MCF 10A (cell line): ENCODE data around the gene LUZP2. TPM values are rescaled to one million over a fixed set of nuclear protein-coding genes. Genes with fewer than 3 reads are reported as not detected.

Experiments
- BruUV-seq: library from RNA; stranded (reverse); fragments of 400-500 nt; replicated peaks from 2 replicates; lab custom pipeline; 2021; lab: Mats Ljungman, UMichigan
- CTCF ChIA-PET: fragments of 300-600 bp; sonication (Branson Sonifier 250); formaldehyde crosslinking; extraction: SDS; loops from one replicate; lab custom pipeline; 2021; ENCODE audit warnings: antibody characterized with exemption, inconsistent platforms; lab: Yijun Ruan, JAX
- POLR2A ChIA-PET: fragments of 300-600, 350-650 bp; sonication (Branson Sonifier 250); formaldehyde crosslinking; extraction: SDS; loops from one replicate; lab custom pipeline; 2020; ENCODE audit warnings: antibody characterized with exemption, inconsistent platforms; lab: Yijun Ruan, JAX
- DNase-seq: peaks from one replicate; pipeline ENCODE4 v3.0.0-alpha.2; 2018; ENCODE audit not compliant: unreplicated experiment
- H3K27ac Mint-ChIP-seq: one replicate; pipeline ENCODE4 v1.8.0; 2022; ENCODE audit warnings: mild to moderate bottlenecking, low read depth, mixed read lengths; ENCODE audit not compliant: unreplicated experiment
- H3K27me3 Mint-ChIP-seq: one replicate; pipeline ENCODE4 v1.8.0; 2022; ENCODE audit warnings: mixed read lengths; ENCODE audit not compliant: insufficient read depth, unreplicated experiment
- H3K36me3 Mint-ChIP-seq: one replicate; pipeline ENCODE4 v1.8.0; 2022; ENCODE audit warnings: mild to moderate bottlenecking, moderate library complexity, mixed read lengths; ENCODE audit not compliant: insufficient read depth, unreplicated experiment
- H3K4me1 Mint-ChIP-seq: one replicate; pipeline ENCODE4 v1.8.0; 2022; ENCODE audit warnings: mixed read lengths; ENCODE audit not compliant: insufficient read depth, unreplicated experiment
- H3K4me3 Mint-ChIP-seq: one replicate; pipeline ENCODE4 v1.8.0; 2022; ENCODE audit warnings: mild to moderate bottlenecking, moderate library complexity, mixed read lengths; ENCODE audit not compliant: unreplicated experiment
- H3K9me3 Mint-ChIP-seq: one replicate; pipeline ENCODE4 v1.8.0; 2022; ENCODE audit warnings: mixed read lengths; ENCODE audit not compliant: unreplicated experiment
- CTCF ChIP-seq: fragments of 200-600 bp; IDR thresholded peaks from one replicate; pipeline ENCODE4 v1.8.0; 2022; ENCODE audit warnings: antibody characterized with exemption, mild to moderate bottlenecking; ENCODE audit not compliant: unreplicated experiment
- intact Hi-C: fragments of 100-400 bp; cut with micrococcal nuclease; formaldehyde crosslinking; loops from 2 replicates; pipeline ENCODE4 v1.14.1; 2022
- total RNA-seq: library from RNA; stranded (reverse); gene quantifications from 2 replicates; pipeline ENCODE4 v1.2.3, GENCODE V29; 2022

Gene LUZP2
- total RNA-seq, 1 experiment from 2014 or later: not detected

- ChIA-PET POLR2A (no interaction called here), CTCF (no interaction called here)
- Mint-ChIP-seq H3K27ac (no peak overlapping the region), H3K9me3 (no peaks in the 10 kb centered on the region), H3K4me3 (no peak overlapping the region), H3K36me3 (no peaks in the 10 kb centered on the region), H3K4me1 (peaks cover 6% of the 10 kb centered on the region), H3K27me3 (peaks cover 6% of the 10 kb centered on the region)
- intact Hi-C loops: no loop called here
- TF ChIP-seq CTCF: no peak
- no TSS peak for BruUV-seq
- DNase-seq: no peak
Observed at GRCh38 chr11:24591283-24591682, 94.4 kb downstream of the LUZP2 start.

GRCh38 chr11:24592360-24592759 lies 95.5 kb downstream of the LUZP2 start:
- intact Hi-C loops: no loop called here
- H3K9me3 Mint-ChIP-seq: no peaks in the 10 kb centered on the region
- TF ChIP-seq CTCF: no peak
- ChIA-PET POLR2A (no interaction called here), CTCF (no interaction called here)
- peaks cover 6% of the 10 kb centered on the region for H3K4me1 Mint-ChIP-seq
- H3K27me3 Mint-ChIP-seq: peaks cover 17% of the 10 kb centered on the region
- no peak for DNase-seq
- BruUV-seq: no TSS peak
- no peak overlapping the region for H3K27ac Mint-ChIP-seq
- no peaks in the 10 kb centered on the region for H3K36me3 Mint-ChIP-seq
- no peak overlapping the region for H3K4me3 Mint-ChIP-seq

GRCh38 chr11:24593332-24593731 lies 96.5 kb downstream of the LUZP2 start:
- intact Hi-C loops: no loop called here
- Mint-ChIP-seq H3K4me3 (no peak overlapping the region), H3K36me3 (no peaks in the 10 kb centered on the region), H3K27ac (no peak overlapping the region), H3K27me3 (peaks cover 21% of the 10 kb centered on the region), H3K4me1 (peaks cover under 1% of the 10 kb centered on the region), H3K9me3 (no peaks in the 10 kb centered on the region)
- ChIA-PET POLR2A (no interaction called here), CTCF (interaction anchor here (0.6 to 0.7 kb wide), 2 partner anchors 103 to 1065 kb away, joined by 3 read pairs; no protein-coding TSS in a partner anchor)
- no peak for TF ChIP-seq CTCF
- DNase-seq: no peak
- no TSS peak for BruUV-seq

GRCh38 chr11:24594401-24594800 lies 97.5 kb downstream of the LUZP2 start:
- Mint-ChIP-seq H3K4me1 (no peaks in the 10 kb centered on the region), H3K36me3 (no peaks in the 10 kb centered on the region), H3K27ac (no peak overlapping the region), H3K27me3 (peaks cover 32% of the 10 kb centered on the region), H3K9me3 (no peaks in the 10 kb centered on the region), H3K4me3 (no peak overlapping the region)
- ChIA-PET CTCF (no interaction called here), POLR2A (interaction anchor here (0.6 kb wide), 1 partner anchor 68 kb away, joined by 3 read pairs; no protein-coding TSS in a partner anchor)
- no peak for TF ChIP-seq CTCF
- intact Hi-C loops: no loop called here
- BruUV-seq: no TSS peak
- DNase-seq: no peak
